Measurements from ENCODE around the gene BCLAF1. TPM values are rescaled to one million over a fixed set of nuclear protein-coding genes. Genes with fewer than 3 reads are reported as not detected.

The BCLAF1 gene
- total RNA-seq, 1 donor from 2014 or later, result 154 TPM

GRCh38 chr6:136306466-136306865, 16.8 kb upstream of the BCLAF1 start:
- FAIRE-seq, result no peak
- H3K4me1 ChIP-seq (ENCODE audit: insufficient read depth, low read length), result no peaks in the 10 kb centered on the region

GRCh38 chr6:136304410-136304809, 14.8 kb upstream of the BCLAF1 start:
- no peaks in the 10 kb centered on the region for H3K36me3 ChIP-seq (ENCODE audit: insufficient read depth, low read length)
- H3K9me3 Mint-ChIP-seq (ENCODE audit: unreplicated experiment), result no peaks in the 10 kb centered on the region
- no peaks in the 10 kb centered on the region for H3K4me1 Mint-ChIP-seq (ENCODE audit: low read depth, unreplicated experiment)
- H3K79me2 ChIP-seq (ENCODE audit: insufficient read depth, low read length), result no peaks in the 10 kb centered on the region
- no peak overlapping the region for H3K4me3 ChIP-seq (ENCODE audit: insufficient read depth, low read depth, low read length)
- no peak overlapping the region for H3K9ac ChIP-seq (ENCODE audit: low read length)
- H3K27ac ChIP-seq (ENCODE audit: low read depth, low read length), result no peak overlapping the region
- no peaks in the 10 kb centered on the region for H3K9me3 ChIP-seq (ENCODE audit: insufficient read depth, low read depth, low read length)
- TF ChIP-seq EZH2 (IDR thresholded peaks at IDR 0.05; ENCODE audit: insufficient read depth, low read length) (no peak), CTCF (IDR thresholded peaks at IDR 0.05; ENCODE audit: insufficient read depth, low read depth, low read length) (no peak)
- H3K4me2 ChIP-seq (ENCODE audit: low read length), result no peak overlapping the region
- H3K4me1 ChIP-seq (ENCODE audit: insufficient read depth, low read length), result no peaks in the 10 kb centered on the region
- no peak overlapping the region for H2AFZ ChIP-seq (ENCODE audit: low read depth, low read length)
- no peaks in the 10 kb centered on the region for H3K27me3 Mint-ChIP-seq (ENCODE audit: low read depth, unreplicated experiment)
- H3K27ac Mint-ChIP-seq (ENCODE audit: unreplicated experiment), result no peak overlapping the region
- H4K20me1 ChIP-seq (ENCODE audit: insufficient read depth, low read length), result no peaks in the 10 kb centered on the region
- H3K36me3 Mint-ChIP-seq (ENCODE audit: low read depth, unreplicated experiment), result no peaks in the 10 kb centered on the region
- H3K27me3 ChIP-seq (ENCODE audit: insufficient read depth, low read length), result no peaks in the 10 kb centered on the region
- DNase-seq (ENCODE audit: low read depth), result no peak
- no peak overlapping the region for H3K4me3 Mint-ChIP-seq (ENCODE audit: unreplicated experiment)
- no peak for FAIRE-seq

More at GRCh38 chr6:136306466-136306865, 16.8 kb upstream of the BCLAF1 start:
- TF ChIP-seq EZH2 (IDR thresholded peaks at IDR 0.05; ENCODE audit: insufficient read depth, low read length) (no peak), CTCF (IDR thresholded peaks at IDR 0.05; ENCODE audit: insufficient read depth, low read depth, low read length) (no peak)
- H3K27ac ChIP-seq (ENCODE audit: low read depth, low read length), result no peak overlapping the region
- H3K9ac ChIP-seq (ENCODE audit: low read length), result no peak overlapping the region
- H3K27ac Mint-ChIP-seq (ENCODE audit: unreplicated experiment), result no peak overlapping the region
- no peaks in the 10 kb centered on the region for H3K27me3 ChIP-seq (ENCODE audit: insufficient read depth, low read length)
- H3K36me3 ChIP-seq (ENCODE audit: insufficient read depth, low read length), result no peaks in the 10 kb centered on the region
- H3K4me1 Mint-ChIP-seq (ENCODE audit: low read depth, unreplicated experiment), result no peaks in the 10 kb centered on the region
- H3K9me3 ChIP-seq (ENCODE audit: insufficient read depth, low read depth, low read length), result no peaks in the 10 kb centered on the region
- no peaks in the 10 kb centered on the region for H3K9me3 Mint-ChIP-seq (ENCODE audit: unreplicated experiment)
- no peaks in the 10 kb centered on the region for H3K27me3 Mint-ChIP-seq (ENCODE audit: low read depth, unreplicated experiment)
- no peak overlapping the region for H3K4me3 Mint-ChIP-seq (ENCODE audit: unreplicated experiment)
- no peak overlapping the region for H3K4me2 ChIP-seq (ENCODE audit: low read length)
- no peak overlapping the region for H2AFZ ChIP-seq (ENCODE audit: low read depth, low read length)
- no peaks in the 10 kb centered on the region for H3K36me3 Mint-ChIP-seq (ENCODE audit: low read depth, unreplicated experiment)
- H4K20me1 ChIP-seq (ENCODE audit: insufficient read depth, low read length), result no peaks in the 10 kb centered on the region
- no peak overlapping the region for H3K4me3 ChIP-seq (ENCODE audit: insufficient read depth, low read depth, low read length)
- no peaks in the 10 kb centered on the region for H3K79me2 ChIP-seq (ENCODE audit: insufficient read depth, low read length)
- no peak for DNase-seq (ENCODE audit: low read depth)

GRCh38 chr6:136303516-136303915, 13.9 kb upstream of the BCLAF1 start:
- no peak overlapping the region for H3K27ac Mint-ChIP-seq (ENCODE audit: unreplicated experiment)
- no peaks in the 10 kb centered on the region for H3K36me3 Mint-ChIP-seq (ENCODE audit: low read depth, unreplicated experiment)
- no peaks in the 10 kb centered on the region for H3K79me2 ChIP-seq (ENCODE audit: insufficient read depth, low read length)
- H3K4me3 ChIP-seq (ENCODE audit: insufficient read depth, low read depth, low read length), result no peak overlapping the region
- no peak for DNase-seq (ENCODE audit: low read depth)
- H2AFZ ChIP-seq (ENCODE audit: low read depth, low read length), result no peak overlapping the region
- H3K27me3 Mint-ChIP-seq (ENCODE audit: low read depth, unreplicated experiment), result no peaks in the 10 kb centered on the region
- no peaks in the 10 kb centered on the region for H4K20me1 ChIP-seq (ENCODE audit: insufficient read depth, low read length)
- H3K9me3 Mint-ChIP-seq (ENCODE audit: unreplicated experiment), result no peaks in the 10 kb centered on the region
- no peak overlapping the region for H3K4me3 Mint-ChIP-seq (ENCODE audit: unreplicated experiment)
- H3K27ac ChIP-seq (ENCODE audit: low read depth, low read length), result no peak overlapping the region
- no peak for TF ChIP-seq EZH2 (IDR thresholded peaks at IDR 0.05; ENCODE audit: insufficient read depth, low read length)
- peak; percentile 20 for FAIRE-seq
- no peaks in the 10 kb centered on the region for H3K36me3 ChIP-seq (ENCODE audit: insufficient read depth, low read length)
- H3K4me2 ChIP-seq (ENCODE audit: low read length), result no peak overlapping the region
- no peak overlapping the region for H3K9ac ChIP-seq (ENCODE audit: low read length)
- no peaks in the 10 kb centered on the region for H3K4me1 Mint-ChIP-seq (ENCODE audit: low read depth, unreplicated experiment)
- H3K27me3 ChIP-seq (ENCODE audit: insufficient read depth, low read length), result no peaks in the 10 kb centered on the region
- no peaks in the 10 kb centered on the region for H3K4me1 ChIP-seq (ENCODE audit: insufficient read depth, low read length)
- H3K9me3 ChIP-seq (ENCODE audit: insufficient read depth, low read depth, low read length), result no peaks in the 10 kb centered on the region

Measured in astrocyte (in vitro differentiated cells and primary cell).